OCI-LY7 (cell line): ENCODE measurements around the gene PDIA6.

Experiments
- CTCF ChIP-seq: fragments of 200-600 bp; sonication (generic); conservative IDR thresholded peaks from 2 replicates; pipeline ENCODE4 v1.5.1; 2014; ENCODE audit warnings: mild to moderate bottlenecking, antibody characterized with exemption, low read length, moderate library complexity, mixed read lengths
- EZH2phosphoT487 ChIP-seq: fragments of 200-600 bp; sonication (generic); IDR thresholded peaks from 2 replicates; pipeline ENCODE4 v1.6.1; 2018; ENCODE audit warnings: low read depth, borderline replicate concordance, mild to moderate bottlenecking, mixed run types, antibody characterized with exemption, low read length, moderate library complexity, mixed read lengths

- TF ChIP-seq CTCF (no peak), EZH2phosphoT487 (no peak)
Measured at GRCh38 chr2:10859278-10859677, 46.7 kb upstream of the PDIA6 start.
